ENCODE measurements around the gene AIRE. TPM values are rescaled to one million over a fixed set of nuclear protein-coding genes. Genes with fewer than 3 reads are reported as not detected.

AIRE gene
- total RNA-seq, 4 donors from 2014 or later: 1.7 TPM; not detected in 3

GRCh38 chr21:44297525-44298290 lies 12.0 kb downstream of the AIRE start:
- peaks cover 11 to 38% (median 24%) of the 10 kb centered on the region in 4 donors for H3K4me1 ChIP-seq
- TF ChIP-seq POLR2A (IDR thresholded peaks at IDR 0.05) (no peak), CTCF (IDR thresholded peaks at IDR 0.05) (peak; percentile 64 to 93 (median 83))
- H3K27ac ChIP-seq: peak overlapping the region in 2 of 4 donors; percentile 3 to 39

GRCh38 chr21:44298301-44298700 lies 12.6 kb downstream of the AIRE start:
- Histone ChIP-seq H3K4me1 (peaks cover 13 to 44% (median 24%) of the 10 kb centered on the region in 4 donors), H3K27ac (peak overlapping the region in 1 of 4 donors; percentile 3)
- no peak for DNase-seq

More at GRCh38 chr21:44297525-44298290, 12.0 kb downstream of the AIRE start:
- Histone ChIP-seq H3K9me3 (no peaks in the 10 kb centered on the region), H3K4me3 (no peak overlapping the region), H3K27me3 (no peaks in the 10 kb centered on the region), H3K36me3 (no peaks in the 10 kb centered on the region)
- peak; percentile 81 to 93 (median 91) for DNase-seq

GRCh38 chr21:44299085-44299457 lies 13.4 kb downstream of the AIRE start:
- Histone ChIP-seq H3K4me3 (peak overlapping the region; percentile 80 to 99 (median 97)), H3K27me3 (no peaks in the 10 kb centered on the region), H3K36me3 (no peaks in the 10 kb centered on the region), H3K27ac (peak overlapping the region; percentile 89 to 100 (median 95)), H3K9me3 (no peaks in the 10 kb centered on the region), H3K4me1 (peaks cover 15 to 52% (median 25%) of the 10 kb centered on the region in 4 donors)
- TF ChIP-seq CTCF (IDR thresholded peaks at IDR 0.05) (no peak), POLR2A (IDR thresholded peaks at IDR 0.05) (no peak)
- DNase-seq: no peak

More at GRCh38 chr21:44298301-44298700, 12.6 kb downstream of the AIRE start:
- Histone ChIP-seq H3K36me3 (no peaks in the 10 kb centered on the region), H3K27me3 (no peaks in the 10 kb centered on the region), H3K4me3 (no peak overlapping the region), H3K9me3 (no peaks in the 10 kb centered on the region)
- TF ChIP-seq POLR2A (IDR thresholded peaks at IDR 0.05): no peak
- TF ChIP-seq CTCF (IDR thresholded peaks at IDR 0.05): peak in 3 of 6 experiments; percentile 37 to 49 (median 39)

GRCh38 chr21:44299458-44300261 lies 14.0 kb downstream of the AIRE start, which contains the start of gene PFKL:
Gene PFKL, plus strand, starts transcription at chr21:44300053. Its CDS starts 53 bp downstream, at chr21:44300106.
- peaks cover 19 to 53% (median 24%) of the 10 kb centered on the region in 4 donors for H3K4me1 ChIP-seq
- TF ChIP-seq POLR2A (IDR thresholded peaks at IDR 0.05) (peak; percentile 58 to 75), CTCF (IDR thresholded peaks at IDR 0.05) (no peak)

GRCh38 chr21:44300262-44300959 lies 14.7 kb downstream of the AIRE start:
- Histone ChIP-seq H3K9me3 (no peaks in the 10 kb centered on the region), H3K36me3 (no peaks in the 10 kb centered on the region), H3K4me3 (peak overlapping the region; percentile 80 to 99 (median 97)), H3K27ac (peak overlapping the region; percentile 89 to 100 (median 95)), H3K4me1 (peaks cover 19 to 56% (median 23%) of the 10 kb centered on the region in 4 donors), H3K27me3 (no peaks in the 10 kb centered on the region)
- peak; percentile 70 to 91 (median 90) for DNase-seq
- TF ChIP-seq POLR2A (IDR thresholded peaks at IDR 0.05): peak; percentile 81 to 82
- no peak for TF ChIP-seq CTCF (IDR thresholded peaks at IDR 0.05)

More at GRCh38 chr21:44299458-44300261, 14.0 kb downstream of the AIRE start, which contains the start of gene PFKL:
- H3K27me3 ChIP-seq: no peaks in the 10 kb centered on the region
- H3K9me3 ChIP-seq: no peaks in the 10 kb centered on the region
- H3K27ac ChIP-seq: peak within 1 kb of the TSS; percentile 89 to 100 (median 95)
- no peaks in the 10 kb centered on the region for H3K36me3 ChIP-seq
- peak; percentile 69 to 90 (median 87) for DNase-seq
- peak within 1 kb of the TSS; percentile 80 to 99 (median 97) for H3K4me3 ChIP-seq
